Suprapubic skin (tissue), 4 donors: ENCODE measurements around the gene ACAP3. TPM values are rescaled to one million over a fixed set of nuclear protein-coding genes. Genes with fewer than 3 reads are reported as not detected.

Experiments
- DNase-seq, 2 donors: peaks; one replicate each; pipeline ENCODE4 v3.0.0-alpha.2; 2019; ENCODE audit warnings: low spot score in 2 of 2
- H3K27ac ChIP-seq: fragments of 200-600 bp; sonication (generic); one replicate; pipeline ENCODE4 v1.5.1; 2019
- H3K27me3 ChIP-seq: fragments of 200-600 bp; sonication (generic); one replicate; pipeline ENCODE4 v1.5.1; 2019
- H3K36me3 ChIP-seq: fragments of 200-600 bp; sonication (generic); one replicate; pipeline ENCODE4 v1.5.1; 2019
- H3K4me1 ChIP-seq: fragments of 200-600 bp; sonication (generic); one replicate; pipeline ENCODE4 v1.5.1; 2019
- H3K4me3 ChIP-seq: fragments of 200-600 bp; sonication (generic); one replicate; pipeline ENCODE4 v1.5.1; 2019; ENCODE audit warnings: mild to moderate bottlenecking
- H3K9me3 ChIP-seq: fragments of 200-600 bp; sonication (generic); one replicate; pipeline ENCODE4 v1.5.1; 2019
- EP300 ChIP-seq: sonication (generic); formaldehyde crosslinking; IDR thresholded peaks from one replicate; pipeline ENCODE4 v1.6.1; 2017; ENCODE audit warnings: antibody characterized with exemption
- POLR2A ChIP-seq, 2 donors: fragments of 450-650 bp; IDR thresholded peaks; one replicate each; pipeline ENCODE4 v1.6.1; 2017; ENCODE audit warnings: antibody characterized with exemption in 2 of 2, mild to moderate bottlenecking in 2 of 2, moderate library complexity in 2 of 2
- POLR2AphosphoS5 ChIP-seq, 3 donors: sonication (generic); formaldehyde crosslinking; IDR thresholded peaks; one replicate each; pipeline ENCODE4 v1.6.1; 2017; ENCODE audit warnings: antibody characterized with exemption in 3 of 3
- WGBS: methylation state at CpG from one replicate; pipeline ENCODE4 v1.1.5; 2018; 5-methylcytosine and 5-hydroxymethylcytosine counted together
- total RNA-seq, 4 donors: library from RNA; depleted of rRNA; stranded (reverse); fragments of >200 nt; gene quantifications; one replicate each; pipeline ENCODE4 v1.1.0, GENCODE V29; 2016
- TF ChIP-seq, protein P1 (sequence below), 2 donors: fragments of 200-600 bp in 1 of 2; fragments of 450-650 bp in 1 of 2; sonication (generic) in 1 of 2; IDR thresholded peaks; one replicate each; pipeline ENCODE4 v1.5.1; 2016 to 2019; ENCODE audit warnings: antibody characterized with exemption in 2 of 2, mild to moderate bottlenecking in 1 of 2, moderate library complexity in 1 of 2

Gene ACAP3
- total RNA-seq, 4 donors from 2014 or later, result 112 to 309 (median 148) TPM

DNA sequence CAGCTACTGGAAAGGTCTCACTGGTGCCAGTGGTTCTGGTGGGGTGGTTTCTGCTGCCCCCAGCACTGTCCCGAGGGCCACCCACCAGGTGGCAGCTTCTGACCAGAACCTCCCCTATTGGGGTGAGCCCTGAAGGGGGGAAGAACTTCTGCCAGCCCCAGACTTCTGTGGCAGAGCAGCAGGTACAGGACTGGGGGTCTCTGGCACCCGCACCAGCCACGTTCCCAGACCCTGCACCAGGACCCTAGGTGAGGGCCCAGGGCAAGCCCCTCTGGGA lies 2.3 kb upstream of the ACAP3 start:
- Histone ChIP-seq H3K4me1 (peaks cover 49% of the 10 kb centered on the region), H3K36me3 (peaks cover 45% of the 10 kb centered on the region), H3K27me3 (no peaks in the 10 kb centered on the region), H3K27ac (peak overlapping the region; percentile 93), H3K4me3 (peak overlapping the region; percentile 65), H3K9me3 (no peaks in the 10 kb centered on the region)
- WGBS, result no CpG with 5 or more reads among the region's 3 CpGs
- TF ChIP-seq POLR2A (IDR thresholded peaks at IDR 0.05) (no peak), EP300 (no peak), POLR2AphosphoS5 (IDR thresholded peaks at IDR 0.05) (no peak)
- TF ChIP-seq, protein P1, sequence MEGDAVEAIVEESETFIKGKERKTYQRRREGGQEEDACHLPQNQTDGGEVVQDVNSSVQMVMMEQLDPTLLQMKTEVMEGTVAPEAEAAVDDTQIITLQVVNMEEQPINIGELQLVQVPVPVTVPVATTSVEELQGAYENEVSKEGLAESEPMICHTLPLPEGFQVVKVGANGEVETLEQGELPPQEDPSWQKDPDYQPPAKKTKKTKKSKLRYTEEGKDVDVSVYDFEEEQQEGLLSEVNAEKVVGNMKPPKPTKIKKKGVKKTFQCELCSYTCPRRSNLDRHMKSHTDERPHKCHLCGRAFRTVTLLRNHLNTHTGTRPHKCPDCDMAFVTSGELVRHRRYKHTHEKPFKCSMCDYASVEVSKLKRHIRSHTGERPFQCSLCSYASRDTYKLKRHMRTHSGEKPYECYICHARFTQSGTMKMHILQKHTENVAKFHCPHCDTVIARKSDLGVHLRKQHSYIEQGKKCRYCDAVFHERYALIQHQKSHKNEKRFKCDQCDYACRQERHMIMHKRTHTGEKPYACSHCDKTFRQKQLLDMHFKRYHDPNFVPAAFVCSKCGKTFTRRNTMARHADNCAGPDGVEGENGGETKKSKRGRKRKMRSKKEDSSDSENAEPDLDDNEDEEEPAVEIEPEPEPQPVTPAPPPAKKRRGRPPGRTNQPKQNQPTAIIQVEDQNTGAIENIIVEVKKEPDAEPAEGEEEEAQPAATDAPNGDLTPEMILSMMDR (IDR thresholded peaks at IDR 0.05), result no peak
- no peak for DNase-seq

DNA sequence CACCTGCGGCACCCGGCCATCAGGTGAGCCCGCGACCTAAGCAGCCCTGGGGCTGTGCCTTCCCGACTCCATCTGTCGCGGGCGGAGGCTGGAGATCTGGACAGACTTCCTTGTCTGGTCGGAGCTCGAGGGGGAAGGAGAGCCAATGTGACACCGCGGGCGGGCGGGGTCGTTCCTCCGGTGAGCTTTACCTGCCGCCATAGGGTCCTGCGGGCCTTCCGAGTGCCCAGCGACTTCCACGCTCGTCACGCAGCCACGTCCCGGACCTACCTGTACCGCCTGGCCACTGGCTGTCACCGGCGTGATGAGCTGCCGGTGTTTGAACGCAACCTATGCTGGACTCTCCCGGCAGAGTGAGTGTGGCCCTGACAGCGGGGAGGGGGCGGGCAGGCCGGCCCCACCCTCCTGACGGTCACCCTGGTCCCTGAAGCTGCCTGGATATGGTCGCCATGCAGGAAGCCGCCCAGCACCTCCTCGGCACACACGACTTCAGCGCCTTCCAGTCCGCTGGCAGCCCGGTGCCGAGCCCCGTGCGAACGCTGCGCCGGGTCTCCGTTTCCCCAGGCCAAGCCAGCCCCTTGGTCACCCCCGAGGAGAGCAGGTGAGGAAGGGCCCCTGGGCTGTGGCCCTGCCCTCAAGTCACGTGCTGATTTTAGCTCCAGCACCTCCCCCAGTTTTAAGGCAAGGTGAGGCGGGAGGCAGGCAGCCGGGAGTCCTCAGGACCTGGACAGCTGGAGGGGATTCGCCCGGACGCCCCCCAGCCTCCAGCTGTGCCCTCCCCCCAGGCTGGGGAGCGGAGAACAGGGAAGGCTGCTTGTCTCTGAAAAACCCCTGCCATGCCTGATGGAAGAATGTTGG lies 1.8 kb upstream of the ACAP3 start:
- WGBS, result 58% methylated on average over 18 of the region's 57 CpGs

DNA sequence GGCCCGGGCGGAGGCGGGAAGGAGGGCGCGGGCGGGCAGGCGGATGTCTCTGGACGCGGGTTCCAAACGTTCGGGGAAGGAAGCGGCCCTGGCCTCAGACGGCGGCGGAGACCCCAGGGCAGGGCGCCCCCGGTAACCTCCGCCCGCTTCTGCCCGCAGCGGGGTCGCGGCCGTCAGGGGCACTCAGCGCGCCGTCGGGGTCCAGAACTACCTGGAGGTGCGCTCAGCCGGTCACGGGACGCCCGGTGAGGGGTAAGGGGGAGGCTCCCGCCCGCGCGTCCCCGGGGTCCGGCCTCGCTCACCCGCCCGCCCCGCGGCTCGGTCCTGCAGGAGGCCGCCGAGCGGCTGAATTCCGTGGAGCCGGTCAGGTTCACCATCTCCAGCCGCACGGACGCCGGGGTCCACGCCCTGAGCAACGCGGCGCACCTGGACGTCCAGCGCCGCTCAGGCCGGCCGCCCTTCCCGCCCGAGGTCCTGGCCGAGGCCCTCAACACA lies 1.1 kb upstream of the ACAP3 start:
- WGBS, result 3% methylated on average over 14 of the region's 66 CpGs
- peak overlapping the region; percentile 65 for H3K4me3 ChIP-seq
- H3K27ac ChIP-seq, result peak overlapping the region; percentile 93
- peaks cover 61% of the 10 kb centered on the region for H3K4me1 ChIP-seq
- TF ChIP-seq POLR2AphosphoS5 (IDR thresholded peaks at IDR 0.05), result no peak
- no peak for TF ChIP-seq EP300
- no peak for TF ChIP-seq POLR2A (IDR thresholded peaks at IDR 0.05)
- TF ChIP-seq, protein P1 (IDR thresholded peaks at IDR 0.05), result no peak
- DNase-seq, result no peak
- H3K36me3 ChIP-seq, result peaks cover 32% of the 10 kb centered on the region
- H3K9me3 ChIP-seq, result no peaks in the 10 kb centered on the region
- no peaks in the 10 kb centered on the region for H3K27me3 ChIP-seq

More for the DNA sequence above, 1.8 kb upstream of the ACAP3 start:
- peaks cover 39% of the 10 kb centered on the region for H3K36me3 ChIP-seq
- peak overlapping the region; percentile 93 for H3K27ac ChIP-seq
- peak in 1 of 3 donors; percentile 7 for TF ChIP-seq POLR2AphosphoS5 (IDR thresholded peaks at IDR 0.05)
- TF ChIP-seq, protein P1 (IDR thresholded peaks at IDR 0.05), result no peak
- no peaks in the 10 kb centered on the region for H3K9me3 ChIP-seq
- peak overlapping the region; percentile 65 for H3K4me3 ChIP-seq
- peaks cover 54% of the 10 kb centered on the region for H3K4me1 ChIP-seq
- DNase-seq, result no peak
- H3K27me3 ChIP-seq, result no peaks in the 10 kb centered on the region

DNA sequence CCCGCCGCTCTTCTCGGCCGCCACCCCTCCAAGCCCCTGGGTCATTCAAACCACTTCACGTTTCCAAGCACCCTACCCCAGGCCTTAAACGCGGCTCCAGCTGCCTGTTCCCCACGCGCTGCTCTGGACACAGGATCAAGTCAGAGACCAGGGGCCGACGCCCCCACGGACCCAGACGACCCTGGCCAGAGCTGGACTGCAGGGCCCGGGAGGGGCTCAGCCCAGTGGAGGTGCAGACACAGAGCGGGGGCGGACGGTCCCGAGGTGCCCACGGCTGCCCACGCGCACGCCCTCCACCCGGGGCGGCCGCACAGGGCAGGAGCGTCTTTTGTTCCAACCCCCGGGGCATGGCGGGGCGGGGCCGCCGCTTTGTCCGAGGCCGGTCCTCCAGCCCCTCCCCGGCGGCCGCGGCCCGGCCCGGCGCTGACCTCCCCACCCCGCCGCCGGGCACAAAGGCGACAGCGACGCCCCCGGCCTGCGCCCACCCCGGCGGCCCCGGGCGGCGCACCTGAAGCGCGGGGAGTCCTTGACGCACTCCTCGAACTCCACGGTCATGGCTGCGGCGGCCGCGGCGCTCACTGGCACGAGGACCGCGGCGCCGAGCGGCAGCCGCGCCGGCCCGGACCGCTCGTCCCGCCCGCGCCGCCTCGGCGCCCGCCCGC lies 338 bp downstream of the ACAP3 start:
- Histone ChIP-seq H3K9me3 (no peaks in the 10 kb centered on the region), H3K4me3 (peak overlapping the region; percentile 65), H3K27ac (peak overlapping the region; percentile 93), H3K4me1 (peaks cover 75% of the 10 kb centered on the region), H3K27me3 (no peaks in the 10 kb centered on the region), H3K36me3 (peaks cover 18% of the 10 kb centered on the region)
- no peak for DNase-seq
- under 1% methylated on average over 23 of the region's 83 CpGs for WGBS
- TF ChIP-seq, protein P1 (IDR thresholded peaks at IDR 0.05), result no peak
- TF ChIP-seq POLR2A (IDR thresholded peaks at IDR 0.05), result peak in 1 of 2 donors; percentile 26
- no peak for TF ChIP-seq EP300
- TF ChIP-seq POLR2AphosphoS5 (IDR thresholded peaks at IDR 0.05), result no peak

DNA sequence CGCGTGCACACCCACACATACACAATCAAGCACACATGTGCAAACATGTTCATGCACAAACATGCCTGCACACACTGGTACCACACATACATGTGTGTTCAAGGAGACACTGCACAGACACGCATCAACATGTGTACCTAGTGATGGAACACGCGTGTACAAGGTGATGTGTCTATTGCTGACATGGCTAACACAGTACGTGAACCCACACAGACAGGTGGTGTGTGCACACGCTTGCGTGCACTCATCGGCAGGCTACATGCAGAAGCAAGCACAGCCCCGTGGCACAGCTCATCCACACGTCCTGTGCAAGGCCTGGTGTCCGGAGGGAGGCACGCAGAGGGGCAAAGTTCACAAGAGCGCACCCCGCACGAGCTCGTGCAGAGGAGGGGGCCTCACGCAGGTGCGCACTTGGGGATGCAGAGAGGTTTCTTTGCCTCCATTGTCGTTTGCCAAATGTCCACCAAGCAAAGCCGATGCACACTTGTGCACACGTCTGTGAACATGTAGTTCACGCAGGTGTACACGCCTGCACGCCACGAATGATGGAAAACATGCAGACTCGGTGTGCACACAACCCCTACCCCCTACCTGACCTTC lies 969 bp downstream of the ACAP3 start:
- H3K4me3 ChIP-seq, result peak overlapping the region; percentile 65
- TF ChIP-seq POLR2A (IDR thresholded peaks at IDR 0.05), result no peak
- no peak for TF ChIP-seq POLR2AphosphoS5 (IDR thresholded peaks at IDR 0.05)
- TF ChIP-seq EP300, result no peak
- TF ChIP-seq, protein P1 (IDR thresholded peaks at IDR 0.05), result no peak
- no peaks in the 10 kb centered on the region for H3K9me3 ChIP-seq
- H3K4me1 ChIP-seq, result peaks cover 81% of the 10 kb centered on the region
- peak overlapping the region; percentile 93 for H3K27ac ChIP-seq
- no peaks in the 10 kb centered on the region for H3K27me3 ChIP-seq
- WGBS, result 22% methylated on average over 18 of the region's 27 CpGs
- no peak for DNase-seq
- H3K36me3 ChIP-seq, result peaks cover 12% of the 10 kb centered on the region
